Activated T-helper 9 cell treated with anti-CD3 and anti-CD28 coated beads, Interleukin-2, amount 50 U/mL, for 16 hours (primary cell): ENCODE measurements around the gene TGFBR1.
"Not testable (repeated sequence)": the region's sequence is repeated elsewhere in the genome, so short reads cannot be mapped to it uniquely, and the experiment has no call there.

Experiments used
- DNase-seq: peaks from one replicate; pipeline ENCODE4 v3.0.0-alpha.2; 2020; ENCODE audit warnings: low read depth

Gene TGFBR1

GRCh38 chr9:99189887-99190596, 85.1 kb downstream of the TGFBR1 start:
- no peak for DNase-seq

GRCh38 chr9:99190597-99191283, 85.8 kb downstream of the TGFBR1 start:
- no peak for DNase-seq

GRCh38 chr9:99192786-99193465, 88.0 kb downstream of the TGFBR1 start:
- DNase-seq, result no peak

GRCh38 chr9:99193466-99193821, 88.5 kb downstream of the TGFBR1 start:
- no peak for DNase-seq

- DNase-seq, result not testable (repeated sequence)
These were observed 91.6 kb downstream of the TGFBR1 start for GRCh38 chr9:99196484-99196883.

- DNase-seq, result no peak
These were observed 92.3 kb downstream of the TGFBR1 start for GRCh38 chr9:99197124-99197630.

GRCh38 chr9:99197987-99198386, 93.1 kb downstream of the TGFBR1 start:
- DNase-seq, result no peak

GRCh38 chr9:99199938-99200539, 95.1 kb downstream of the TGFBR1 start:
- no peak for DNase-seq

GRCh38 chr9:99201603-99202002, 96.7 kb downstream of the TGFBR1 start:
- DNase-seq, result no peak
